T-helper 1 cell treated with Interleukin-12 subunit alpha and Interleukin-12 subunit beta and Interleukin-4 antibody, amounts not matched to agents 30 μg/mL and 1 μg/mL, for 36 hours (primary cell): Measurements from ENCODE around the gene GDI2.
A peak's percentile ranks its signal among the peaks of the same experiment; 100 is the strongest.

ENCODE experiments used
- H3K27ac Mint-ChIP-seq: one replicate; pipeline ENCODE4 v1.8.0; 2021; ENCODE audit warnings: mild to moderate bottlenecking, mixed read lengths
- H3K27me3 Mint-ChIP-seq: one replicate; pipeline ENCODE4 v1.8.0; 2021; ENCODE audit warnings: low read depth, mixed read lengths
- H3K36me3 Mint-ChIP-seq: one replicate; pipeline ENCODE4 v1.8.0; 2021; ENCODE audit warnings: low read depth, mixed read lengths
- H3K4me1 Mint-ChIP-seq: one replicate; pipeline ENCODE4 v1.8.0; 2021; ENCODE audit warnings: low read depth, mixed read lengths
- H3K4me3 Mint-ChIP-seq: one replicate; pipeline ENCODE4 v1.8.0; 2021; ENCODE audit warnings: mild to moderate bottlenecking, moderate library complexity, mixed read lengths
- H3K9me3 Mint-ChIP-seq: one replicate; pipeline ENCODE4 v1.8.0; 2021; ENCODE audit warnings: mixed read lengths

Gene GDI2

GRCh38 chr10:5730766-5731165 is 82.5 kb downstream of the GDI2 start:
- Mint-ChIP-seq H3K4me3 (peak overlapping the region; percentile 29), H3K9me3 (no peaks in the 10 kb centered on the region), H3K27me3 (no peaks in the 10 kb centered on the region), H3K4me1 (peaks cover 20% of the 10 kb centered on the region), H3K27ac (peak overlapping the region; percentile 56), H3K36me3 (peaks cover 40% of the 10 kb centered on the region)

- Mint-ChIP-seq H3K4me1 (peaks cover 15% of the 10 kb centered on the region), H3K4me3 (no peak overlapping the region), H3K27ac (peak overlapping the region; percentile 8)
These were observed 89.5 kb downstream of the GDI2 start for GRCh38 chr10:5723692-5724091.

GRCh38 chr10:5720182-5720581 is 93.1 kb downstream of the GDI2 start:
- peaks cover 15% of the 10 kb centered on the region for H3K36me3 Mint-ChIP-seq

More at GRCh38 chr10:5723692-5724091, 89.5 kb downstream of the GDI2 start:
- Mint-ChIP-seq H3K36me3 (peaks cover 27% of the 10 kb centered on the region), H3K27me3 (no peaks in the 10 kb centered on the region), H3K9me3 (no peaks in the 10 kb centered on the region)

DNA sequence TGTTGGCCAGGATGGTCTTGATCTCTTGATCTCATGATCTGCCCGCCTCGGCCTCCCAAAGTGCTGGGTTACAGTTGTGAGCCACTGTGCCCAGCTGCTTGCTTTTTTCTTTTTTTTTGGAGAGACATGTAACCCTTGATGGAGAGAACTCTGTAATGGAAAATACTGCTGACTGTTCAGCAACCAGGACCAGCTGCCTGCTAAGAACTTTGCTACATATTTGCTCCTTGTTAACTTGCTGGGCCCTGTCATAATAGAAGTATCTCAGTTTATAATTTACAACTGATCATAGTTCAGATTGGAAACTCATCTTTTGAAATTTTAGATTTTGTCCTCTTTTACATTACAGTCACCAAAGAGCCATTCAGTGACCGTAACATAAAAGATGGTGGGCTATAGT is 93.7 kb downstream of the GDI2 start:
- Mint-ChIP-seq H3K27me3 (no peaks in the 10 kb centered on the region), H3K9me3 (no peaks in the 10 kb centered on the region), H3K4me1 (peaks cover 15% of the 10 kb centered on the region), H3K27ac (no peak overlapping the region), H3K4me3 (no peak overlapping the region), H3K36me3 (peaks cover 12% of the 10 kb centered on the region)

More at GRCh38 chr10:5720182-5720581, 93.1 kb downstream of the GDI2 start:
- Mint-ChIP-seq H3K27me3 (no peaks in the 10 kb centered on the region), H3K9me3 (no peaks in the 10 kb centered on the region), H3K4me3 (no peak overlapping the region), H3K4me1 (peaks cover 15% of the 10 kb centered on the region), H3K27ac (no peak overlapping the region)
